Left renal pelvis (tissue), 4 donors: Measurements from ENCODE around the gene CARD14. TPM values are rescaled to one million over a fixed set of nuclear protein-coding genes. Genes with fewer than 3 reads are reported as not detected.
"Not testable (repeated sequence)": the region's sequence is repeated elsewhere in the genome, so short reads cannot be mapped to it uniquely, and the experiment has no call there.

ENCODE experiments used
- DNase-seq, 4 donors: peaks; one replicate each; pipeline ENCODE4 v3.0.0-alpha.2; 2013; ENCODE audit warnings: low read depth in 4 of 4, low spot score in 3 of 4
- polyA plus RNA-seq, 4 donors: library from polyadenylated mRNA; unstranded; fragments of 120-200 nt; gene quantifications; one replicate each; pipeline ENCODE4 v1.2.1, GENCODE V29; 2013; ENCODE audit not compliant: insufficient read length in 4 of 4

Gene CARD14
- polyA plus RNA-seq, 4 donors: 0.59 to 3.5 (median 1.7) TPM

- DNase-seq: no peak
Measured at GRCh38 chr17:80222376-80223141, 52.7 kb downstream of the CARD14 start.

- DNase-seq: no peak
Measured at GRCh38 chr17:80223142-80223815, 53.4 kb downstream of the CARD14 start.

GRCh38 chr17:80223838-80224497 lies 54.1 kb downstream of the CARD14 start:
- no peak for DNase-seq

- DNase-seq: no peak
Measured at GRCh38 chr17:80224683-80225082, 54.9 kb downstream of the CARD14 start.

GRCh38 chr17:80225230-80225629 lies 55.4 kb downstream of the CARD14 start:
- DNase-seq: no peak

GRCh38 chr17:80227156-80227555 lies 57.3 kb downstream of the CARD14 start:
- DNase-seq: no peak

GRCh38 chr17:80227666-80228065 lies 57.8 kb downstream of the CARD14 start:
- no peak for DNase-seq

GRCh38 chr17:80228477-80228876 lies 58.6 kb downstream of the CARD14 start:
- DNase-seq: no peak

- DNase-seq: no peak
Measured at GRCh38 chr17:80229011-80229410, 59.2 kb downstream of the CARD14 start.

GRCh38 chr17:80232438-80232837 lies 62.6 kb downstream of the CARD14 start:
- no peak for DNase-seq

- no peak for DNase-seq
Measured at GRCh38 chr17:80233202-80233601, 63.4 kb downstream of the CARD14 start.

GRCh38 chr17:80236911-80237310 lies 67.1 kb downstream of the CARD14 start:
- DNase-seq: no peak

GRCh38 chr17:80237386-80237785 lies 67.6 kb downstream of the CARD14 start:
- DNase-seq: no peak

GRCh38 chr17:80242505-80242904 lies 72.7 kb downstream of the CARD14 start:
- DNase-seq: no peak

GRCh38 chr17:80243526-80244433 lies 74.0 kb downstream of the CARD14 start:
- DNase-seq: no peak

GRCh38 chr17:80244448-80244847 lies 74.6 kb downstream of the CARD14 start:
- not testable (repeated sequence) for DNase-seq

- DNase-seq: no peak
Measured at GRCh38 chr17:80244871-80245509, 75.2 kb downstream of the CARD14 start.

- DNase-seq: no peak
Measured at GRCh38 chr17:80245566-80246265, 75.9 kb downstream of the CARD14 start.

- DNase-seq: no peak
Measured at GRCh38 chr17:80246266-80246681, 76.4 kb downstream of the CARD14 start.
